ENCODE results near the gene TPD52L2.

DNA sequence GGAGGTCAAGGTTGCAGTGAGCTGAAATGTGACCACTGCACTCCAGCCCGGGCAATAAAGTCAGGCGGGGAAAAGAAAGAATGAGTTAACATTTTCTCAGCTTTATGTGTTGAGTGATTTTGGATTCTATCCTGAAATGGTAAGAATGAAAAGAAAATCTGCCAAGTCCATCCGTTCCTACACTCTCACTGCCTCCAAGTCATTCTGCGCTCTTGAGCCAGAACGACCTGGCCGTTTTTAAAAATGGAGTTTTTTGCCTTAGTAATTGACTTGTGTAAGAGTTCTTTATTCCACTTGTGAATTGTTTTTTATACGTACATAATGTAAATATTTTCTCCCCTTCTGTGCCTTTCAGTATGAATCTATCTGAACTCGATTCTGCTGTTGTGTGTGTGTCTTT lies 58.6 kb downstream of the TPD52L2 start:
- TF ChIP-seq, protein P1, sequence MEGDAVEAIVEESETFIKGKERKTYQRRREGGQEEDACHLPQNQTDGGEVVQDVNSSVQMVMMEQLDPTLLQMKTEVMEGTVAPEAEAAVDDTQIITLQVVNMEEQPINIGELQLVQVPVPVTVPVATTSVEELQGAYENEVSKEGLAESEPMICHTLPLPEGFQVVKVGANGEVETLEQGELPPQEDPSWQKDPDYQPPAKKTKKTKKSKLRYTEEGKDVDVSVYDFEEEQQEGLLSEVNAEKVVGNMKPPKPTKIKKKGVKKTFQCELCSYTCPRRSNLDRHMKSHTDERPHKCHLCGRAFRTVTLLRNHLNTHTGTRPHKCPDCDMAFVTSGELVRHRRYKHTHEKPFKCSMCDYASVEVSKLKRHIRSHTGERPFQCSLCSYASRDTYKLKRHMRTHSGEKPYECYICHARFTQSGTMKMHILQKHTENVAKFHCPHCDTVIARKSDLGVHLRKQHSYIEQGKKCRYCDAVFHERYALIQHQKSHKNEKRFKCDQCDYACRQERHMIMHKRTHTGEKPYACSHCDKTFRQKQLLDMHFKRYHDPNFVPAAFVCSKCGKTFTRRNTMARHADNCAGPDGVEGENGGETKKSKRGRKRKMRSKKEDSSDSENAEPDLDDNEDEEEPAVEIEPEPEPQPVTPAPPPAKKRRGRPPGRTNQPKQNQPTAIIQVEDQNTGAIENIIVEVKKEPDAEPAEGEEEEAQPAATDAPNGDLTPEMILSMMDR (IDR thresholded peaks at IDR 0.05 in 4 of 5, conservative IDR thresholded peaks at IDR 0.05 in 1 of 5) = no peak
- TF ChIP-seq POLR2A (IDR thresholded peaks at IDR 0.05) = no peak

Data from gastrocnemius medialis (tissue), 4 donors.